ENCODE data around the gene HMCN2.

HMCN2 gene

GRCh38 chr9:130346431-130346830 lies 80.9 kb downstream of the HMCN2 start:
- no peak for TF ChIP-seq CTCF (IDR thresholded peaks at IDR 0.05; ENCODE audit: borderline replicate concordance, insufficient read depth, low read depth, low read length)
- H3K4me3 ChIP-seq (ENCODE audit: low read depth, low read length) = no peak overlapping the region

- TF ChIP-seq CTCF (IDR thresholded peaks at IDR 0.05; ENCODE audit: borderline replicate concordance, insufficient read depth, low read depth, low read length) = no peak
- no peak overlapping the region for H3K4me3 ChIP-seq (ENCODE audit: low read depth, low read length)
These were observed 81.5 kb downstream of the HMCN2 start for GRCh38 chr9:130347036-130347435.

GRCh38 chr9:130347931-130348330 lies 82.4 kb downstream of the HMCN2 start:
- no peak for TF ChIP-seq CTCF (IDR thresholded peaks at IDR 0.05; ENCODE audit: borderline replicate concordance, insufficient read depth, low read depth, low read length)
- H3K4me3 ChIP-seq (ENCODE audit: low read depth, low read length) = no peak overlapping the region

DNA sequence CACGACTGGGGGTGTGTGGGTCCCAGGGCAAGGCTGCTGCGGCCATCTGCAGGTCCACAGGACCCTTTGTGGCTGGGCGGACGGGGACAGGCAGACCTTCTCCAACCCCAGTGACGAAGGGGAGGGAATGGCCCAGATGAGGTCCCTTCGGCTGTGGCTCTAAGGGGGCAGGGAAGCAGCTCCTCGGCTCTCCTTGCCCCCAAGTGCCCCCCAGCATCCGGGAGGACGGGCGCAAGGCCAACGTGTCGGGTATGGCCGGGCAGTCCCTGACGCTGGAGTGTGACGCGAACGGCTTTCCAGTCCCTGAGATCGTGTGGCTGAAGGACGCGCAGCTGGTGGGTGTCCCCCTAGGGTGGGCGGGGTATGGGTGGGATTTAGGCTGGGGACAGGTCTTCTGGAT lies 82.8 kb downstream of the HMCN2 start:
- no peak overlapping the region for H3K4me3 ChIP-seq (ENCODE audit: low read depth, low read length)
- no peak for TF ChIP-seq CTCF (IDR thresholded peaks at IDR 0.05; ENCODE audit: borderline replicate concordance, insufficient read depth, low read depth, low read length)

DNA sequence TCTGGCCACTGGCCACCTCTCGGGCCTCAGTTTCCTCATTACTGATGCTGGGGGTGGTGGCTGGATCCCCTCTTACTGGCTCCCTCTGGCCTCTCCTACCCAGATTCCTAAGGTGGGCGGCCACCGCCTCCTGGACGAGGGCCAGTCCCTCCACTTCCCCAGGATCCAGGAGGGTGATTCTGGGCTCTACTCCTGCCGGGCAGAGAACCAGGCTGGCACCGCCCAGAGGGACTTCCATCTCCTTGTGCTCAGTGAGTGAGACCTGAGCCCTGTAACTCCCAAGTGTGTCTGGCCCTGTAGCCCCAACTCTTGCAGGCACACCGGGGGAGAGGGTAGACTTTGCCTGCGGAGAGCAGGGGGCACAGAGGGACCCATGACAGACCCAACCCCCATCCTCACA lies 83.3 kb downstream of the HMCN2 start:
- H3K4me3 ChIP-seq (ENCODE audit: low read depth, low read length) = no peak overlapping the region
- no peak for TF ChIP-seq CTCF (IDR thresholded peaks at IDR 0.05; ENCODE audit: borderline replicate concordance, insufficient read depth, low read depth, low read length)

DNA sequence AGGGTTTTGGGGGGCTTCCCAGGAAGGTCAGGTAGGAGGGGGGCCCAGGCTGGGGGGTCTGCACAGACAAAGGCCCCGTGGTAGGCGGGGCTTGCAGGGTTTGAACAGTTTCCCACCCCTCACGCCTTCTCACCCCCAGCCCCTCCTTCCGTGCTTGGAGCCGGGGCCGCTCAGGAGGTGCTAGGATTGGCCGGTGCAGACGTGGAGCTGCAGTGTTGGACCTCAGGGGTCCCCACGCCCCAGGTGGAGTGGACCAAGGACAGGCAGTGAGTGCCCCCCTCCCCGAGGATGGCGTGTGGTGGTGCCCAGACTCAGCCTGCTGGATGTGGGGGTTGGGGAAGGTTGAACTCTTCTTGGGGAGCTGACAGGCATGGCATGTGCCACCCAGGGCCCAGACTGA lies 83.8 kb downstream of the HMCN2 start:
- TF ChIP-seq CTCF (IDR thresholded peaks at IDR 0.05; ENCODE audit: borderline replicate concordance, insufficient read depth, low read depth, low read length) = no peak
- H3K4me3 ChIP-seq (ENCODE audit: low read depth, low read length) = no peak overlapping the region

- no peak for TF ChIP-seq CTCF (IDR thresholded peaks at IDR 0.05; ENCODE audit: borderline replicate concordance, insufficient read depth, low read depth, low read length)
- H3K4me3 ChIP-seq (ENCODE audit: low read depth, low read length) = no peak overlapping the region
These were observed 85.8 kb downstream of the HMCN2 start for GRCh38 chr9:130351343-130351742.

Data from GM12875 (cell line).